CD4-positive, alpha-beta T cell treated with Interferon alpha-2 for 1 hour (primary cell): ENCODE data around the gene TBX1.

Source experiments
- DNase-seq, 2 donors: peaks; one replicate each; pipeline ENCODE4 v3.0.0-alpha.2; 2020 to 2022

The TBX1 gene

GRCh38 chr22:19739448-19739895 lies 21.1 kb upstream of the TBX1 start:
- no peak for DNase-seq

- DNase-seq: no peak
These were observed 20.6 kb upstream of the TBX1 start for GRCh38 chr22:19739911-19740449.

GRCh38 chr22:19740586-19740985 lies 20.0 kb upstream of the TBX1 start:
- no peak for DNase-seq

GRCh38 chr22:19741053-19741452 lies 19.5 kb upstream of the TBX1 start:
- no peak for DNase-seq

- DNase-seq: no peak
These were observed 18.2 kb upstream of the TBX1 start for GRCh38 chr22:19742160-19743066.

GRCh38 chr22:19743081-19743480 lies 17.5 kb upstream of the TBX1 start:
- no peak for DNase-seq

- DNase-seq: no peak
These were observed 16.9 kb upstream of the TBX1 start for GRCh38 chr22:19743651-19744050.

- DNase-seq: no peak
These were observed 16.1 kb upstream of the TBX1 start for GRCh38 chr22:19744350-19745006.

- no peak for DNase-seq
These were observed 15.2 kb upstream of the TBX1 start for GRCh38 chr22:19745155-19746101.

GRCh38 chr22:19746726-19747125 lies 13.9 kb upstream of the TBX1 start:
- no peak for DNase-seq

- DNase-seq: no peak
These were observed 13.0 kb upstream of the TBX1 start for GRCh38 chr22:19747551-19747950.

- DNase-seq: no peak
These were observed 12.4 kb upstream of the TBX1 start for GRCh38 chr22:19748139-19748538.

GRCh38 chr22:19748991-19749664 lies 11.4 kb upstream of the TBX1 start:
- no peak for DNase-seq

GRCh38 chr22:19749876-19750275 lies 10.7 kb upstream of the TBX1 start:
- no peak for DNase-seq

- no peak for DNase-seq
These were observed 9.8 kb upstream of the TBX1 start for GRCh38 chr22:19750507-19751490.

GRCh38 chr22:19751497-19752245 lies 8.9 kb upstream of the TBX1 start:
- DNase-seq: no peak

GRCh38 chr22:19753090-19753842 lies 7.3 kb upstream of the TBX1 start:
- no peak for DNase-seq

- no peak for DNase-seq
These were observed 6.4 kb upstream of the TBX1 start for GRCh38 chr22:19753996-19754700.

- no peak for DNase-seq
These were observed 5.9 kb upstream of the TBX1 start for GRCh38 chr22:19754701-19755144.
